ENCODE results near the gene OR51B4.
"Not testable (repeated sequence)": the region's sequence is repeated elsewhere in the genome, so short reads cannot be mapped to it uniquely, and the experiment has no call there.

OR51B4 gene

GRCh38 chr11:5269715-5270147 lies 32.0 kb downstream of the OR51B4 start, which contains the start of gene HBE1:
Gene HBE1, minus strand, starts transcription at chr11:5269945. Its CDS starts 55 bp downstream, at chr11:5269890.
- no peak for DNase-seq

- DNase-seq, result no peak
Measured at GRCh38 chr11:5267033-5267563, 34.6 kb downstream of the OR51B4 start.

GRCh38 chr11:5266609-5267008 lies 35.1 kb downstream of the OR51B4 start:
- DNase-seq, result no peak

- no peak for DNase-seq
Measured at GRCh38 chr11:5265832-5266231, 35.9 kb downstream of the OR51B4 start.

- DNase-seq, result no peak
Measured at GRCh38 chr11:5258543-5259262, 43.0 kb downstream of the OR51B4 start.

- no peak for DNase-seq
Measured at GRCh38 chr11:5257296-5257695, 44.5 kb downstream of the OR51B4 start.

GRCh38 chr11:5254646-5255413 lies 46.9 kb downstream of the OR51B4 start, which contains the start of gene HBG2:
Gene HBG2, minus strand, starts transcription at chr11:5254781. Its CDS starts 53 bp downstream, at chr11:5254728.
- DNase-seq, result not testable (repeated sequence)

- DNase-seq, result not testable (repeated sequence)
Measured at GRCh38 chr11:5254023-5254422, 47.7 kb downstream of the OR51B4 start.

- not testable (repeated sequence) for DNase-seq
Measured at GRCh38 chr11:5253440-5253839, 48.3 kb downstream of the OR51B4 start.

- DNase-seq, result no peak
Measured at GRCh38 chr11:5252919-5253265, 48.9 kb downstream of the OR51B4 start.

GRCh38 chr11:5252192-5252918 lies 49.4 kb downstream of the OR51B4 start:
- DNase-seq, result no peak

GRCh38 chr11:5251746-5252145 lies 50.0 kb downstream of the OR51B4 start:
- DNase-seq, result no peak
